Cortex of kidney (tissue), 1 donor: Measurements from ENCODE around the gene PGM3.
A peak's percentile ranks its signal among the peaks of the same experiment; 100 is the strongest.
"Not testable (repeated sequence)": the region's sequence is repeated elsewhere in the genome, so short reads cannot be mapped to it uniquely, and the experiment has no call there.

Experiments used
- DNase-seq: peaks from one replicate; lab custom pipeline; 2025; lab: John Stamatoyannopoulos, UW

Gene PGM3, protein sequence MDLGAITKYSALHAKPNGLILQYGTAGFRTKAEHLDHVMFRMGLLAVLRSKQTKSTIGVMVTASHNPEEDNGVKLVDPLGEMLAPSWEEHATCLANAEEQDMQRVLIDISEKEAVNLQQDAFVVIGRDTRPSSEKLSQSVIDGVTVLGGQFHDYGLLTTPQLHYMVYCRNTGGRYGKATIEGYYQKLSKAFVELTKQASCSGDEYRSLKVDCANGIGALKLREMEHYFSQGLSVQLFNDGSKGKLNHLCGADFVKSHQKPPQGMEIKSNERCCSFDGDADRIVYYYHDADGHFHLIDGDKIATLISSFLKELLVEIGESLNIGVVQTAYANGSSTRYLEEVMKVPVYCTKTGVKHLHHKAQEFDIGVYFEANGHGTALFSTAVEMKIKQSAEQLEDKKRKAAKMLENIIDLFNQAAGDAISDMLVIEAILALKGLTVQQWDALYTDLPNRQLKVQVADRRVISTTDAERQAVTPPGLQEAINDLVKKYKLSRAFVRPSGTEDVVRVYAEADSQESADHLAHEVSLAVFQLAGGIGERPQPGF

DNA sequence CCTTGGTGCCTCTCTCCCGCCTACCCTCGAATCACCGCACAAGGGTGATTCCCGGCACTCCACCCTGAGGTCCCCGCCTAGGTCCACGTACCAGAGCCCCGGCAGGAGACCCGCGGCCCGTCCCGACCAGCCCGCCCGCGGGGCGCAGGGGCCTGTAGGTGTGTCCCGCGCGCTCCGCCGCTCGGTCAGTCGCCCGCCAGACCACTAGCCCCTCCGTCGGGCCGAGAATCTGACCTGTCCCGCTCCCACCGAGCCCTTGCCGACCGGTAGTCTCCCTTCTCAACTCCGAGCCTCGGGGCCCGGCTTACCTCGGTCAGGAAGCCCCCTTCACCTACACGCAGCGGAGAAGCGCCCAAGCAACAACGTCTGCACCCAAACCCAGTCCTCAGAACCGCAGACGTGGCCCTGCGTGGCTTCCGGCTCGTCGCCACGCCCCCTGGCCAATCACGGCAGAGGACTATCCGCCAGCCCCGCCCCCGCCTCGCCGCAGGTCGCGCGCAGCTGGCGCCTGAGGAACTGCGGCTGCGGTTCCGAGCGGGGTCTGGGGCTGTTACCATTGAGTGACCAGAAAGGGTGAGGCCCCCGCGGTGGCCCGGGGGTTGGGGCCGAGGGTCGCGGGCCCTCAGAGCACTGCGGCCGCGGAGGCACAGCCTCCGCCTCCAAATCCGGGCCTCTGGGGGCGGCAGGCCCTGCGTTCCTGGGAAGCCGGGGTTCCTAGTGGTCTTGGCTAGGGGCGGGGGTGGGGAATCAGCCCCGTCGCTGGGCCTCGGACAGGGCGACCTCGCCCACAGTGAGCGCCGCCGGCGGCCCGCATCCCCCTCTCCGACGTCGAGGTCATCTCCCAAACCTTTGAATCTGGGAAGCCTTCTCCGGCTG, at the start of gene PGM3, which contains the start of gene RWDD2A:
TSS of gene PGM3 (minus strand) at position 395 of the 876 bp plus-strand sequence. CDS start 2,253 bp downstream, outside the sequence.
TSS of gene RWDD2A (plus strand) at position 487 of the 876 bp plus-strand sequence. CDS start 1,095 bp downstream, outside the sequence.
- DNase-seq: peak; percentile 32

DNA sequence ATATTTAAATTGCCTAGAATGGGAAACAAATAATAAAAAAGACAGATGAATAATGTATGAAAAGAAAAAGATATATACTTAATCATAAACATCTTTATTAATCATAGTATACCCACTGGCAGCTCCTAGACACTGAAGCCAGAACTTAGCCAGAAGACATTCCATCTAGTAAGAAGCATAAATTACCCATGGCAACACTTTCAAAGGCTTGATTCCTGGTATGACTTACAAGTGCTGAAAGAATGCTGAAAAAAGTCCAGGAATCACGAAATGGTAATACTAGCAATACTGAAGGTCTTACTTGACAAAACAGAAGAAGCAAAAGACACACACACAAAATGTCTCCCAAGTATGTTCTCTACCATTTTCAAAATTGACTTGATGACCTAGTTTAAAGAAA, 38.1 kb upstream of the PGM3 start:
- DNase-seq: no peak

DNA sequence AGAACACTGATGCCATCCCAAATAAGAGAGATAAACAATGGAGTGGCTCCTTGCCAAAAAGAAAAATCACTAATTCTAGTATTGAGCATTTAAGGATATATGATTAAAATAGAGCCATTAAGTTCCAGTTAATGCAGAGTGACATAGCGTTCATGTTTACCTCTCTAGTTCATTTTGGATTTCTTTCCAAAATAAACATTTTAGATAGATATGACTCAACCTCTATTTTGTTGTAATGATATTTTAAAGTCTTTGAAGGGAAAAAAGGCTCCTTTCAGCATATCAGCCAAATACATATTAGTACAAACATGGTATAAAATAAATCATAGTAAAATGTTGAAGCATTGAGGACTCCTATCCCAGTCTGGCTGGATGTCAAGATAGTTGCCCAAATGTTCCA, 33.5 kb upstream of the PGM3 start:
- DNase-seq: no peak

DNA sequence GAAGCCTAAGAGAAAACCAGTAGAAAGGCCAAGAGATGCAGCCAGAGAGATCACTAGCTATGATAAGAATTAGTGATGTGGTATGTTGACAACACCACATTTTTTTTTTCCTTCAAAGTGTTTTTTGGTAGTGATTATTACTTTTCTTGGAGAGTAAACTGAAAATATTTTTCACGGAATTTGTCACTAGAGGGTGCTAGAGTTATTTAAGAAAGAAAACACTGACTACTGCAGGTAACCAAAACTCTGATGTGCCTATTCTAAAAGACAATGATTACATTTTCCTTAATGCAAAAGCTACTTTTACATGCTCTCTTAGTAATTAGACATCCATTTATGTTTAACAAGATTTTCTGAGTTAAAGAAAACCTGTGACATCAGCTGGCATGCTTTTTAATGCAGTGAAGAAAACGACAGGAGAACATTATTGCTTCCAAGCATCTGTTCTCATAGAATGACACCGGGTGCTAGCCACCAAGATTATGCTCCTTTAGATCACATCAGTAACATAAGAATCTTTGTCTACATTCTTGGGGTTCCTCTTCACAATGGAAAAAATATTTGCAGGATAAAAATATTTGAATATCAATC, 28.9 kb upstream of the PGM3 start:
- DNase-seq: no peak

DNA sequence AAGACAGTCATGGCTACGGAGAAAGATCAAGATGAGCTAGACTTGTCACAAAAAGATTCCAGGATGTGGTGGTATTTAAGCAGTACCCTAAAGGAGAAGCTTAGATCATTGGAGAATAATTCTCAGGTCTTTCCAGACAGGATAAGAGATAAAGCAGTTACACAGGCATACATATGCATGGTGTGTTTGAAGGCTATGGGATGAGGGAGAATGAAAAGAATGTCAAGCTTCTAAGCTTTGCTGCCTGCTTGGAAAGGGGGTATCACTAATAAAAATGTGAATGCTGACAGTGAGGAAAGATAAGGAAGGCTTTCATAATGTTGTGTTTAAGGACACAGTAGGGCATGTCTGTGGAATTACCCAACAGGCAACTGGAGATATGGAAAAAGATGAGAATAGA, 28.2 kb upstream of the PGM3 start:
- DNase-seq: no peak

- DNase-seq: no peak
Observed at GRCh38 chr6:83220121-83220520, 27.1 kb upstream of the PGM3 start.

DNA sequence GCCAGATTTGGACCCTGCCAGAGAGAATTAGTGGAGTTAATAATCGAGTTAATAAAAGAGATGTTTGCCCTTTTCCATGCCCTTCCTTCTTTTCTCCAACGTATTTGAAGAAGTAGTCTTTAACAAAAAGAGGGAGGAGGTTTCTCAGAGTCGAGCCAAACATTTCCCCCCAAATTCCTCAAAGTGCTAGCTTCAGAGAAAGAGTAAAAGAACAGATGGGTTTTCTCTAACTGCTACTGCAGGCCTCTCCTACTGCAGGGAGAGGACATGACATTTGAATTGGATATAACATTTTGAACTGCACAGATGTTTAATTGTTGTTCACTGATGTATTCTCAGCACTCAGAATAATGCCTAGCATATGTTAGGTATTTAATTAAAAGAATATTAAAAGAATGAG, 25.6 kb upstream of the PGM3 start:
- DNase-seq: no peak

DNA sequence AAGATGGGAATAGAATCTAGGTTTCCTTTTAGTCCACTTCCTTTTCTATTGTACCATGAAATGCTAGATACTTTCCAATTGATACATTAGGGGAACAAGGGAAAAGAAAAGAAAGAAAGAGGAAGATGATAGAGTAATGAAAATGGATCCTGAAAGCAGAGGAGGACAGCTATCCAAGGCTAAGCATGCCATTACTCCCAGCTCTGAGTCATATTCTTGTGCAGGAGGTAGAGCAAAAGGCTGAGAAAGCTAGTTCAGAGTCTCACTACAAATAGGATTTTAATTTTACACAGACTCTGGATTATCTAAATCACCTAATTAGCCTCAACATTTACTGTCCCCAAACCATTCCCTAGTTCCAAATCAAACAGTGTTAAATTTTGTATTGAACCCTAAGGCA, 23.7 kb upstream of the PGM3 start:
- DNase-seq: no peak

DNA sequence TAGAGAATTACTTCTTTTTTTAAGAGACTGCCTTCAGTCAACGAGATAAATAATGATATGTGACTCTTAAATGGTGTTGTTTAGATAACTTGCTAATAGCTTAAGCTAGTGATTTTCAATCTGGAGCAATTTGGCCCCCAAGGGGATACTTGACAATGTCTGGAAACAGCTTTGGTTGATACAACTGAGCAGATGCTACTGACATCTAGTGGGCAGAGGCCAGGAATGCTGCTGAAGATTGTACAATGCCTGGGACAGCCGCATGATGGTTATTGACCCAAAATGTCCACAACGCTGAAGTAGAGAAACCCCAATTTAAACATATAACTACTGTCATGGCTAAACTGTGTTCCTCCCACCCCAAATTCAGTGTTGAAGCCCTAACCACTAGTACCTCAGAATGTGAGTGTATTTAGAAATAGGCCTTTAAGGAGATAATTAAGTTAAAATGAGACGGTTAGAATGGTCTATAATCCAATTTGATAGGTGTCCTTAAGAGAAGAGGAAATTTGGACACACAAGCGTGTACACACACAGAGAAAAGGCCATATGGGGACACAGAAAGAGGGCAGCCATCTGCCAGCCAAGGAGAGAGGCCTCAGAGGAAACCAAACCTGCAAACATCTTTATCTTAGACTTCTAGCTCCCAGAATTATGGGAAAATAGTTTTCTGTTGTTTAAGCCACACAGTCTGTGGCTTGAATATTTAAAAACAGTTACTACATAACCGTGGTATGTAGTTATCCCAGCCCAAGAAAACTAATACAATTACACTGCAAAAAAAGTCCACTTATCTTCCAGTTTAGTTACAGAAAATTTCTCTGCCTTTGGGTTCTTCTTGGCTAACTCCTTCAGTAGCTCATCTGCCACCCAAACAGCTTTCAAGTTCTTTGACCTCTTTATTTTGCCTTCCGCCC, 22.3 kb upstream of the PGM3 start:
- no peak for DNase-seq

DNA sequence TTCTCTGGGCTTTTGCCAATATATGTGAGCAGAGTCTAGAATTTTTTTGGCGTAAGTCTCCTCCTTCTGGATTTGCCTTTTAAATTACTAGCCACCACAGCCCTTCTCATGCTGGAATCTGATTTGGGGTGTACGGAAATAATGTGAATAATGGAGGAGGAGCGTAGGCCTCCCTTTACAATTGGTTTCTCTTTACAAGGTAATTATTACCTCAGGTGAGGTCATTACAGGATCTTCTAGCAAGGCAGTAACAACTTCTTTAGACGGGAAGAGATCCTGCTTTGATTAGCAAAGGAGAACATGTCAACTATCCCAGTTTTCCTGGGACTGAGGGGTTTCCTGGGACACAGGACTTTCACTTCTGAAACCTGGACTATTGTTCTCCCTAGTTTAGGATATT, 9.0 kb upstream of the PGM3 start:
- DNase-seq: no peak

GRCh38 chr6:83199863-83200225, 6.8 kb upstream of the PGM3 start:
- DNase-seq: no peak

- no peak for DNase-seq
Observed at GRCh38 chr6:83199173-83199862, 6.3 kb upstream of the PGM3 start.

DNA sequence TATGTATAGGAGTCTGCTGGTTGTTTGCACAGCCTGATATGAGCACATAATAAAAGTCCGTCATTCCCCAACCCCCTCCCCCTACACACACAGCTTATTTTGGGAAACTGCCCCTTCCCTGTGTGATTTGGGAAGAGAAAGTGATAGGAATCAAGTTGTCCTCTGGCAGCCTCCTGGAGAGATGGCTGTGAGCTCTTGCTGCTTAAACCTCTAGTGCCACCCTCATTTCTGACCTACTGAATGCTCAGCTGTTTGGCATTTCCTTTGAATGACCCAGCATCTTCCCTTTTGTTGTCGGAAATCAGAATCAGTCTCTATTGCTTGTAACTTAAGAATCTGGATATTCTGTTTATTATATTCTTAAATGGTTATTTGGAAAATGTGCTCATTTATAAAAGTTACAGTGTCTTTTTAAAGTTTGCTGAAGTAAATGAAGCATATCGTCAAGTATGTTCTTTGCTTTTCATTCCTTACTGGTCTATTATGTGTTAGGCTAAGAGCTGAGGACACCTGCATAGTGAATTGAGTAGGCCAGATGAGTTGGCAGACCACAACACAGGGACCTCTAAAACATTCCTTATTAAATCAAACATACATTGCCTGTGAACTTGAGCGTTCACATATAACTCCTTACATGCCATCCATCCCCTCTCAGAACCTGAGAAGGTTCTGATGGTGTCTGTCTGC, 5.6 kb upstream of the PGM3 start:
- DNase-seq: no peak

DNA sequence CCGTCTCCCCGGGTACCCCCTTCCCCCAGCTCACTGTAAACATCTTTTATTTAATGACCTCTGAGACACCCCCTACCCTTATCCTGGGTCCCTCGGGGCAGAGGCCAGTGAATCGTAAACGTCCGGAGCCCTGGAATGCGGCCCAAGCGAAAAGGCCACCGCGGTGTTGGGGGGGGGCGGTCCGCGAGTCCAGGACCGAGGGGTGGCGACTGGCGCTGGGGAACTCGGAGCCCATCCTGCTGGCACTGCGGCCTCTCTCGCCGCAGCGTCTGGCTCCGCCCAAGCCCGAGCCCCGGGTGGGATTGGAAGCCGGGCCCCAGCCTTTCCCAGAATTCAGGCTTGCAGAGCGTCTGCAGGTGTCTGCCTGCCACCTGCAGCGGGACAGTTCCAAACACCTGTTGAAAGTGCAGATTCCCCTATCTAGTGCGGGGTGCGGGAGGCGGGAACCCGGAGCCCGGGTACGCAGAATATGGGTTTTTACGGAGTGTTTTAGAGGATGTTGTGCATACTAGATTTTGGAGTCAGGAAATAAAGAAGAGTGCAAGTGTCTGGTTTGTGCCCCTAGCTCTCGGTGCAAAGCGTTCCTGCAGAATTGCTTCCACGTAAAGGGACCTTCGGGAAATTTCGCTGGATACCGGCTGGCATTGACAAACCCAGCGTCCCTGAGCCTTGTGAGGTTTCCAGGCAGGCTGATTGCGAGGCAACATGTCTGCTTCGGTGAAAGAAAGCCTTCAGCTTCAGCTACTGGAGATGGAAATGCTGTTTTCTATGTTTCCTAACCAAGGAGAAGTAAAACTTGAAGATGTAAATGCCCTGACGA, 892 bp upstream of the PGM3 start:
- DNase-seq: no peak

DNA sequence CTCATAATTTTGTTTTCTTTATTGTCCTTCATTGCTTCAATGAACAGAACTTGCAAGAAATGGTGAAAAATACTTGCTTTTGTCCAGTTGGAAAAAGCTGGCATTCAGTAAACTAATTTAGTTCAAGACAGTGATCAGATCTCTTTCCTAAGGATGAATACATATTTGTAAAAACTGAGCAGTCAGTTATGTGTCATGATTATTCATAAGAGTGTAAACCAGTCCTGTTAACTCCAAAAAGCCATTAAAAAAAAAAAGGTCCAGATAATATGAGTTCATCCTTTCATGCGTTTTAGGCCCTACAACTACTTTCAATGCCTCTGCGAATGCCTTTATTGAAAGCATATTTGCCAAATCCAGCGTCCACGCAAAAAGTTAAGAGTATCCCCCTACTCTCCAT, 609 bp downstream of the PGM3 start:
- no peak for DNase-seq

GRCh38 chr6:83191974-83192373, 1.1 kb downstream of the PGM3 start:
- not testable (repeated sequence) for DNase-seq

DNA sequence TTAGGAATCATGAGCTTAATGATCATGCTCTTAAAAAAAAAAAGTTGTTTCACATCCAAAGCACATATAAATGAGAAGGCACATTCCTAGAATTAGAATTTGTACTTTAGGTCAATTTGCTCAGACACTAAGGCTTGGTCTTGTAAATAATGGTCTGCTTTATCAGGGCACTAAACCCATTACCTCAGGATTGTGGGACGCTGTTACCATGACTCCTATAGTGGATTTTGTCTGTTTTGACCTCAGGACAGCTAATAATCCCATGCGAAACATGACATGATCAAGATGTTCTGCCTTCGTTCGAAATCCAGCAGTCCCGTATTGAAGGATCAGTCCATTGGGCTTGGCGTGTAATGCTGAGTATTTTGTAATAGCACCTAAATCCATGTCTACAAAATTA, 2.4 kb downstream of the PGM3 start:
- no peak for DNase-seq

DNA sequence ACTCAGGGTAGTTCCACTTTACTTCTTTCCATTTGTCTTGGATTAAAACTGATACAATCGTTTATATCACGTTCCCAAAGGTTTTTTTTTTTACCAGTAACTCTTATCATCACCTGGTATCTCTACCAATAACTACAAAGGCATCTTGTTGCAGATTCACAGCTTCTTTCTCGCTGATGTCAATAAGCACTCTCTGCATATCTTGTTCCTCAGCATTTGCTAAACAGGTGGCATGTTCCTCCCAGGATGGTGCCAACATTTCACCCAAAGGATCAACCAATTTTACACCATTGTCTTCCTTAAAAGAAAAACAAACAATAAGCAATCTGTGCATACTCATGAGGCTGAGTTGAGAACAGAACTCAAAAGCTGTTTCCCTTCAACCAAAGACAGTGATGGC, 4.6 kb downstream of the PGM3 start:
- no peak for DNase-seq

- no peak for DNase-seq
Observed at GRCh38 chr6:83185096-83185495, 8.0 kb downstream of the PGM3 start.
